Measurements from ENCODE around the gene TULP1. TPM values are rescaled to one million over a fixed set of nuclear protein-coding genes. Genes with fewer than 3 reads are reported as not detected.
A peak's percentile ranks its signal among the peaks of the same experiment; 100 is the strongest.

Gene TULP1
- total RNA-seq, 1 experiment from 2014 or later = not detected

DNA sequence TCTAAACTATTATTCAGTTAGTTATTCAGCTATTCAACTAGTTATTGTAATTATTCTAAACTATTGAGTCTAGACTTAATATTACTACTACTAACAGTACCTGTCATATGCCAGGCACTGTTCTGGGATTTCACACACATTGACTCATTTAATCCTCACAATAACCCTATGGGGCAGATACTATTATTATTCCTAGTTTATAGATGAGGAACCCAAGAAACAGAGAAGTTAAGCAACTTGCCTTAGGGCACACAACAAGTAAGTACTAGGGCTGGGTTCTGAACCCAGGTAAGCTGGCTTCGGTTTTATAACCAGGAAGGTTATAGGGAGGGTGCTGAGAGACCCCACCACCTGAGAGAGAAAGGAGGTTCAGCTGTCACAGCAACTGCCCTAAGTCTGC, 23.6 kb downstream of the TULP1 start:
- Histone ChIP-seq H2AK5ac (ENCODE audit: insufficient read length, low read length) (no peak overlapping the region), H4K8ac (replicated peaks; ENCODE audit: insufficient read length, low read depth, low read length) (no peak overlapping the region), H4K91ac (ENCODE audit: insufficient read length, low read depth, low read length) (no peak overlapping the region), H3K4me1 (ENCODE audit: insufficient read depth, low read length) (peaks cover 20% of the 10 kb centered on the region; the same call in 1 of the 2 replicates), H3K4me2 (ENCODE audit: insufficient read depth, insufficient read length, low read length) (no peak overlapping the region), H3K14ac (ENCODE audit: insufficient read depth, low read length) (peak overlapping the region; percentile 14; the same call in 1 of the 2 replicates), H3K79me2 (ENCODE audit: insufficient read depth, low read length) (no peaks in the 10 kb centered on the region; the same call in 1 of the 2 replicates), H3K79me1 (ENCODE audit: insufficient read depth, low read depth, low read length, poor library complexity, severe bottlenecking) (no peaks in the 10 kb centered on the region), H2AFZ (ENCODE audit: low read length) (no peak overlapping the region), H4K20me1 (ENCODE audit: control insufficient read depth, insufficient read depth, insufficient read length) (peaks cover 3% of the 10 kb centered on the region), H3K9ac (ENCODE audit: extremely low read depth, insufficient read length, low read length) (no peak overlapping the region), H4K5ac (ENCODE audit: insufficient read length, low read depth, low read length) (no peak overlapping the region), H2BK120ac (ENCODE audit: low read depth, low read length, poor library complexity, severe bottlenecking) (no peak overlapping the region), H3K9me3 (ENCODE audit: control insufficient read depth, low read depth, low read length) (no peaks in the 10 kb centered on the region), H2BK20ac (ENCODE audit: low read depth, low read length, poor library complexity, severe bottlenecking) (no peak overlapping the region), H2BK15ac (ENCODE audit: low read depth, low read length) (no peak overlapping the region), H3K27me3 (ENCODE audit: insufficient read depth, low read length) (no peaks in the 10 kb centered on the region), H2BK12ac (ENCODE audit: insufficient read length, low read depth, low read length) (no peak overlapping the region), H2BK5ac (ENCODE audit: insufficient read length, low read length) (no peak overlapping the region), H3K4ac (ENCODE audit: low read depth, low read length) (no peak overlapping the region), H3K23ac (ENCODE audit: insufficient read length, low read depth, low read length) (no peak overlapping the region), H3K23me2 (ENCODE audit: insufficient read length, low read depth, low read length, poor library complexity, severe bottlenecking) (peaks cover 22% of the 10 kb centered on the region), H3T11ph (ENCODE audit: low read length) (no peak overlapping the region), H3K56ac (ENCODE audit: insufficient read length, low read depth, low read length) (no peak overlapping the region), H3K27ac (ENCODE audit: insufficient read length, low read depth, low read length) (no peak overlapping the region), H3K18ac (ENCODE audit: insufficient read length, low read depth, low read length) (no peak overlapping the region)
- WGBS (ENCODE audit: extremely low coverage, insufficient read length, low lambda C conversion rate) = no CpG with 5 or more reads among the region's 1 CpG
- no peak for DNase-seq
- Mint-ChIP-seq H3K4me3 (no peak overlapping the region), H3K36me3 (ENCODE audit: insufficient read depth in 1 of 3, low read depth in 3 of 3) (peaks cover 0 to 6% (median 0%) of the 10 kb centered on the region in 3 experiments; a peak in 2 of 7 replicates), H3K9me3 (no peaks in the 10 kb centered on the region; a peak in 1 of 5 replicates), H3K27ac (no peak overlapping the region), H3K27me3 (ENCODE audit: low read depth) (peaks cover 2% of the 10 kb centered on the region), H3K4me1 (peaks cover 75 to 80% of the 10 kb centered on the region in 2 experiments)
- TF ChIP-seq, protein P1, sequence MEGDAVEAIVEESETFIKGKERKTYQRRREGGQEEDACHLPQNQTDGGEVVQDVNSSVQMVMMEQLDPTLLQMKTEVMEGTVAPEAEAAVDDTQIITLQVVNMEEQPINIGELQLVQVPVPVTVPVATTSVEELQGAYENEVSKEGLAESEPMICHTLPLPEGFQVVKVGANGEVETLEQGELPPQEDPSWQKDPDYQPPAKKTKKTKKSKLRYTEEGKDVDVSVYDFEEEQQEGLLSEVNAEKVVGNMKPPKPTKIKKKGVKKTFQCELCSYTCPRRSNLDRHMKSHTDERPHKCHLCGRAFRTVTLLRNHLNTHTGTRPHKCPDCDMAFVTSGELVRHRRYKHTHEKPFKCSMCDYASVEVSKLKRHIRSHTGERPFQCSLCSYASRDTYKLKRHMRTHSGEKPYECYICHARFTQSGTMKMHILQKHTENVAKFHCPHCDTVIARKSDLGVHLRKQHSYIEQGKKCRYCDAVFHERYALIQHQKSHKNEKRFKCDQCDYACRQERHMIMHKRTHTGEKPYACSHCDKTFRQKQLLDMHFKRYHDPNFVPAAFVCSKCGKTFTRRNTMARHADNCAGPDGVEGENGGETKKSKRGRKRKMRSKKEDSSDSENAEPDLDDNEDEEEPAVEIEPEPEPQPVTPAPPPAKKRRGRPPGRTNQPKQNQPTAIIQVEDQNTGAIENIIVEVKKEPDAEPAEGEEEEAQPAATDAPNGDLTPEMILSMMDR (conservative IDR thresholded peaks at IDR 0.05) = no peak
